Neural progenitor cell (in vitro differentiated cells): ENCODE measurements around the gene TMEM179B.

Experiments used
- CTCF ChIP-seq: fragments of 200-600 bp; sonication (generic); IDR thresholded peaks from 2 replicates; pipeline ENCODE4 v1.5.1; 2017; ENCODE audit warnings: antibody characterized with exemption, mild to moderate bottlenecking
- EZH2 ChIP-seq: fragments of 200-600 bp; sonication (generic); IDR thresholded peaks from 2 replicates; pipeline ENCODE4 v1.6.1; 2017; ENCODE audit warnings: antibody characterized with exemption, mild to moderate bottlenecking, moderate library complexity
- EZH2phosphoT487 ChIP-seq: fragments of 200-600 bp; sonication (generic); IDR thresholded peaks from 2 replicates; pipeline ENCODE4 v1.6.1; 2017; ENCODE audit warnings: antibody characterized with exemption

GRCh38 chr11:62786318-62787004, 741 bp upstream of the TMEM179B start:
- TF ChIP-seq CTCF (peak; percentile 91), EZH2 (peak; percentile 39), EZH2phosphoT487 (no peak)
